ENCODE data around the gene NPHP4.

The NPHP4 gene

GRCh38 chr1:5949085-5949760 lies 43.0 kb downstream of the NPHP4 start:
- DNase-seq (ENCODE audit: low spot score) = no peak

- DNase-seq (ENCODE audit: low spot score) = no peak
These were observed 43.6 kb downstream of the NPHP4 start for GRCh38 chr1:5948681-5949005.

- no peak for DNase-seq (ENCODE audit: low spot score)
These were observed 44.1 kb downstream of the NPHP4 start for GRCh38 chr1:5947978-5948680.

- no peak for DNase-seq (ENCODE audit: low spot score)
These were observed 45.0 kb downstream of the NPHP4 start for GRCh38 chr1:5947071-5947821.

GRCh38 chr1:5945445-5945844 lies 46.8 kb downstream of the NPHP4 start:
- no peak for DNase-seq (ENCODE audit: low spot score)

- no peak for DNase-seq (ENCODE audit: low spot score)
These were observed 47.4 kb downstream of the NPHP4 start for GRCh38 chr1:5944843-5945167.

GRCh38 chr1:5944154-5944842 lies 47.9 kb downstream of the NPHP4 start:
- no peak for DNase-seq (ENCODE audit: low spot score)

- no peak for DNase-seq (ENCODE audit: low spot score)
These were observed 48.7 kb downstream of the NPHP4 start for GRCh38 chr1:5943343-5944124.

GRCh38 chr1:5941671-5942070 lies 50.6 kb downstream of the NPHP4 start:
- no peak for DNase-seq (ENCODE audit: low spot score)

- DNase-seq (ENCODE audit: low spot score) = no peak
These were observed 51.4 kb downstream of the NPHP4 start for GRCh38 chr1:5940723-5941407.

GRCh38 chr1:5939271-5940170 lies 52.7 kb downstream of the NPHP4 start:
- no peak for DNase-seq (ENCODE audit: low spot score)

GRCh38 chr1:5938101-5938646 lies 54.1 kb downstream of the NPHP4 start:
- no peak for DNase-seq (ENCODE audit: low spot score)

- no peak for DNase-seq (ENCODE audit: low spot score)
These were observed 54.8 kb downstream of the NPHP4 start for GRCh38 chr1:5937373-5937857.

GRCh38 chr1:5936621-5937372 lies 55.4 kb downstream of the NPHP4 start:
- DNase-seq (ENCODE audit: low spot score) = no peak

- no peak for DNase-seq (ENCODE audit: low spot score)
These were observed 56.1 kb downstream of the NPHP4 start for GRCh38 chr1:5936126-5936525.

GRCh38 chr1:5935026-5935425 lies 57.2 kb downstream of the NPHP4 start:
- DNase-seq (ENCODE audit: low spot score) = no peak

- no peak for DNase-seq (ENCODE audit: low spot score)
These were observed 58.0 kb downstream of the NPHP4 start for GRCh38 chr1:5934058-5934884.

GRCh38 chr1:5933676-5934057 lies 58.6 kb downstream of the NPHP4 start:
- no peak for DNase-seq (ENCODE audit: low spot score)

Data from kidney capillary endothelial cell (primary cell).